HUES64 (cell line): ENCODE measurements around the gene SNTG2.

ENCODE experiments used
- H3K27ac ChIP-seq: 2 replicates; pipeline ENCODE4 v1.7.0; 2013; ENCODE audit warnings: low read depth, low read length, inconsistent platforms
- H3K27me3 ChIP-seq: 2 replicates; pipeline ENCODE4 v1.6.1; 2013; ENCODE audit warnings: mild to moderate bottlenecking, low read length; ENCODE audit not compliant: insufficient read depth
- H3K36me3 ChIP-seq: 2 replicates; pipeline ENCODE4 v1.6.1; 2013; ENCODE audit warnings: mild to moderate bottlenecking, low read length; ENCODE audit not compliant: insufficient read depth
- H3K4me1 ChIP-seq: 2 replicates; pipeline ENCODE4 v1.6.1; 2013; ENCODE audit warnings: mild to moderate bottlenecking, low read length, moderate library complexity; ENCODE audit not compliant: insufficient read depth
- H3K4me3 ChIP-seq: 2 replicates; pipeline ENCODE4 v1.5.1; 2013; ENCODE audit warnings: mild to moderate bottlenecking, low read length, moderate library complexity
- H3K9ac ChIP-seq: 2 replicates; pipeline ENCODE4 v1.6.1; 2013; ENCODE audit warnings: mild to moderate bottlenecking, low read depth, low read length
- H3K9me3 ChIP-seq: 2 replicates; pipeline ENCODE4 v1.6.1; 2013; ENCODE audit warnings: low read depth, low read length; ENCODE audit not compliant: insufficient read depth
- WGBS: fragments of 150-250, 120-280 bp; methylation state at CpG from one replicate; pipeline ENCODE4 v1.1.7; 2013; ENCODE audit warnings: missing lambda C conversion rate; 5-methylcytosine and 5-hydroxymethylcytosine counted together

SNTG2 gene

DNA sequence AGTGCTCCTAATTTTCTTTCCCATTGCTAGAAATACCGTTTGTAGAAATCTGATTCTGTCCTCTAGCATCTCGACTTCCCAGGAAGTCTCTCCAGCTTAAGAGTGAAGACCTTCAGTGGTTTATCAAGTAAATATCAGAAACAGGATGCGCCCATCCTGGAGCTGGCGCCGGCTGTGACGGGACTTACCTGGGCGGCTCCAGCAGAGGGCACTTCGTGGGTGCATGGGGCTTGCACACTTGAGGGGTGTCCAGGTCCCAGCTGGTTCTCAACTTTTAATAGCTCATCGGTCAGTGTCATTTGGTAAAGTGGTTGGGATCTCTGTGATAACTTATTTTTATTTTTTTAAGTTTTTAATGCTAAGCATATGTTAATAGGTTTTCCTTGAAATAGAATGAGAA is 295.6 kb downstream of the SNTG2 start:
- no peaks in the 10 kb centered on the region for H3K36me3 ChIP-seq
- no peaks in the 10 kb centered on the region for H3K9me3 ChIP-seq
- WGBS = 83% methylated on average over 9 of the region's 9 CpGs
- no peak overlapping the region for H3K4me3 ChIP-seq
- H3K9ac ChIP-seq = no peak overlapping the region
- no peaks in the 10 kb centered on the region for H3K27me3 ChIP-seq
- H3K4me1 ChIP-seq = no peaks in the 10 kb centered on the region
- no peak overlapping the region for H3K27ac ChIP-seq

DNA sequence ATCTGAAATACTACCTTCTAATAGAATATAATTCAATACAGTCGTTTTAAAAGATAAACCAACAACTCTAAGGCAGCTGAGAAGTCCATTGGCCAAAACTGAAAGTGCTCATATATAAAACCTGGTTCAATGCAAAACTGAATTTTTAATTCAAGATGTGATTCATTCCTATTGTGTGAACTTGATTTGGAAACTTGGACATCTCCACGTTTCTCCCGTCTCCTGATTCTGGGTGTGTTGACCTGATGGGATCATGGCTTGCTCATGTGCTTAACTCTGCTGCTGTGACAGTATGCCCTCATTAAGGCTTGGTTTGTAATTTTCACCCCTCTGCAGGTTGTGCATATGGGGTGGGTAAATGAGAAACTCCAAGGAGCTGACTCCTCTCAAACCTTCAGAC is 296.3 kb downstream of the SNTG2 start:
- no peak overlapping the region for H3K9ac ChIP-seq
- no peaks in the 10 kb centered on the region for H3K36me3 ChIP-seq
- no peak overlapping the region for H3K4me3 ChIP-seq
- H3K9me3 ChIP-seq = no peaks in the 10 kb centered on the region
- no peaks in the 10 kb centered on the region for H3K4me1 ChIP-seq
- H3K27ac ChIP-seq = no peak overlapping the region
- H3K27me3 ChIP-seq = no peaks in the 10 kb centered on the region
- 82% methylated on average over 3 of the region's 3 CpGs for WGBS

DNA sequence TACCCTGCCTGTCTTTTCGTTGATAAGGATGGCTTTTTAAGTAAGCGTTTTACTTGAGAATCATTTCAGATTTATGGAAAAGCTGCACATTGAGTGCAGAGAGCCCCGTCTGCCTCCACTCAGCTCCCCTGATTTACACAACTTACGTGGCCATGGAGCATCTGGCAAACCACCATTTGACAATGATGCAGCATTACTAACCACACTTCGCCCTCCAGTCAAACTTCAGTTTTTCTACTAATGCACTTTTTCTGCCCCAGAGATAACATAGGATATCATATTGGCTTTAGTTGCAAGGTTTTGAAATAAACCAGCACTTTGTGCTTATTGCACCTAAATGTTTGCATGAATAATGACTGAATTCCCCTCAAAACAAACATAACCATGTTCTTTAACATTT is 297.5 kb downstream of the SNTG2 start:
- Histone ChIP-seq H3K4me3 (no peak overlapping the region), H3K9me3 (no peaks in the 10 kb centered on the region), H3K4me1 (no peaks in the 10 kb centered on the region), H3K36me3 (no peaks in the 10 kb centered on the region), H3K27me3 (no peaks in the 10 kb centered on the region), H3K27ac (no peak overlapping the region), H3K9ac (no peak overlapping the region)
- WGBS = 92% methylated on average over 5 of the region's 5 CpGs

DNA sequence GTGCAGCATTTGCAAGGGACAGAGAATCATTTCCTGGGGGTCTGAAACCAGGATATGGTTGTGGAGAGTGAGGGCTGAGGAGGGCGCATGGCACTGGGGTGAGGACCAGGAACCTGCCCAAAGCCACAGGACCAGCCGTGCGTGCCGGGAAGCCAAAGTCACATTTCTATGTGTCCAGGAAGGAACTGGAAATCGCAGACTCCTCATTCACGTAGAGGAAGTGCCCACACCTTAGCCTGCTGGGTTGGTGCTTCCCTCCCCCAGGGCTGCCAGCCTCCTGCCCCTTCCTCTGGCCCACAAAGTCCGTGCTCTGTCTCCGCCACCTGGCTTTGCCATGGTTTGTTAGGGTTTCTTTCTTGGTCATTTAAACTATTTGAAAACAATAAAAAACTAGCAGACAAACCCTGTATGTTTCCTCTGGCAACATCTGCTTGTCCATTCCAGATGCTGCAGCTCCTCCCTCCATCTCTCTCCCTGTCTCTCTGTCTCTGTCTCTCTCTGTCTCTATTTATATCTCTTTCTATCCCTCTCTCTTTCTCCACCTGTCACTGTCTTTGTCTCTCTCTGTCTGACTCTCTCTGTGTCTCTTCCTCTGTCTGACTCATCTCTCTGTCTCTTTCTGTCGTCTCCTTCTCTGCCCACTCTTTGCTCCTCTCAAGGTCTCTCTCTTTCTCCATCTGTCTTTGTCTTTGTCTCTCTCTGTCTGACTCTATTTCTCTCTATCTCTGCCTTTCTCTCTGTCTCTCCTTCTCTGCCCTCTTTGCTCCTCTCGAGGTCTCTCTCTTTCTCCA is 299.4 kb downstream of the SNTG2 start:
- Histone ChIP-seq H3K9ac (no peak overlapping the region), H3K4me1 (no peaks in the 10 kb centered on the region), H3K4me3 (no peak overlapping the region), H3K27ac (no peak overlapping the region), H3K9me3 (no peaks in the 10 kb centered on the region), H3K36me3 (no peaks in the 10 kb centered on the region), H3K27me3 (no peaks in the 10 kb centered on the region)
- WGBS = 86% methylated on average over 10 of the region's 10 CpGs

DNA sequence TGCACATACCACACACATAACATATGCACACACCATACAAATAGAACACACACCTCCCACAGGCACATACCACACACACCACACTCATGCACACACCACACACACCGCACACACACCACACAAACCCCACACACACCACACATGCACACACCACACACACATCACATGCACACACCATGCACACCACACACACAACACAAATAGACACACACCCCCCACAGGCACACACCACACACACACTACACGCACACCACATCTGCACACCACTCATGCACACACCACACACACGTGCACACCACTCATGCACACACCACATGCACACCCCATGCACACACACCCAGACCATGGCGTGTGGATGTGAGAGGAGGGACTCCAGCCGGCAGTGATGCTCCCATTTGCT is 300.9 kb downstream of the SNTG2 start:
- 99% methylated on average over 4 of the region's 5 CpGs for WGBS
- H3K9me3 ChIP-seq = no peaks in the 10 kb centered on the region
- no peaks in the 10 kb centered on the region for H3K36me3 ChIP-seq
- no peak overlapping the region for H3K9ac ChIP-seq
- H3K27me3 ChIP-seq = no peaks in the 10 kb centered on the region
- H3K27ac ChIP-seq = no peak overlapping the region
- no peak overlapping the region for H3K4me3 ChIP-seq
- no peaks in the 10 kb centered on the region for H3K4me1 ChIP-seq

DNA sequence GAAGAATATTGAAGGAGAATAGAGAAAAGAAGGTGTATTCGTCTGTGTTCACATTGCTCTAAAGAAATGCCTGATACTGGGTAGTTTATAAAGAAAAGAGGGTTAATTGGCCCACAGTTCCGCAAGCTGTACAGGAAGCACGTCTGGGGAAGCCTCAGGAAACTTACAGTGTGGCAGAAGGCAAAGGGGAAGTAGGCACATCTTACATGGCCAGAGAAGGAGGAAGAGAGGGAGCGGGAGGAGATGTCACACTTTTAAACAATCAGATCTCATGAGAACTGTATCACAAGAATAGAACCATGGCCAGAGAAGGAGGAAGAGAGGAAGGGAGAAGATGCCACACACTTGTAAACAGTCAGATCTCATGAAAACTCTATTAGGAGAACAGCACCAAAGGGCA is 303.0 kb downstream of the SNTG2 start:
- no peaks in the 10 kb centered on the region for H3K27me3 ChIP-seq
- H3K36me3 ChIP-seq = no peaks in the 10 kb centered on the region
- no peak overlapping the region for H3K27ac ChIP-seq
- H3K9me3 ChIP-seq = no peaks in the 10 kb centered on the region
- H3K4me3 ChIP-seq = no peak overlapping the region
- WGBS = 84% methylated on average over 3 of the region's 4 CpGs
- no peak overlapping the region for H3K9ac ChIP-seq
- H3K4me1 ChIP-seq = no peaks in the 10 kb centered on the region

DNA sequence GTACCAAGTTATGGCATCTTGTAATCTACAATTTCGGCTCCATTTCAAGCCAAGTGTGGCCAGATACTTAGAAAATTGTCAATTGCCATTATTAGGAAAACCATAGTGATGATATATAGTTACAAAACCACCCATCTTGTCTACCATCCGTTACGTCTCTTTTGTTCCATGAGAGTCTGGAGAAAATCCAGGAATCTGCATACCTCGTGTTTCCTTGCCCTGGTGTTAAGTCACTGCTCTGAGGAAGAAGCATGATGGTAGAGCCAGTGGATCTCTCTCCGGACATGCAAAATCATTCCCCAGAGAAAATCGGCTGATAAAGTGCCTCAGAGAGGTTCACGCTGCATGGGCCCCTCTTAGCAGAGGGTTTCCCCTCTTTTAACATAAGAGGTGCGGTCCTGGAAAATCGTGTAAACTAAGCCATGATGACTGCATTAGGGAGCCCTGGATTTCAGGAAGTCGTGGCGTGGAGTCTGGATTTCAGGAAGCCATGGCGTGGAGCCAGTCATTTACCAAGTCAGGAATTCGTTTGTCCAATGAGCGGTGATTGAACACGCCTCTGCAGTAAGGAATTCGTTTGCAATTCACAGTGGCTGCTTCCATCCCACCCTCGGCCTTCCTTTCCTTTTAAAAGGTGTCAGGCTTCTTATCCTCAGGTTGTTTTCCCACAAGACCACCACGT is 304.2 kb downstream of the SNTG2 start:
- H3K4me1 ChIP-seq = no peaks in the 10 kb centered on the region
- no peak overlapping the region for H3K4me3 ChIP-seq
- H3K9me3 ChIP-seq = no peaks in the 10 kb centered on the region
- no peak overlapping the region for H3K27ac ChIP-seq
- no peaks in the 10 kb centered on the region for H3K27me3 ChIP-seq
- no peaks in the 10 kb centered on the region for H3K36me3 ChIP-seq
- H3K9ac ChIP-seq = no peak overlapping the region
- WGBS = 91% methylated on average over 18 of the region's 18 CpGs

- Histone ChIP-seq H3K9ac (no peak overlapping the region), H3K4me1 (no peaks in the 10 kb centered on the region), H3K27ac (no peak overlapping the region), H3K27me3 (no peaks in the 10 kb centered on the region), H3K9me3 (no peaks in the 10 kb centered on the region), H3K36me3 (no peaks in the 10 kb centered on the region), H3K4me3 (no peak overlapping the region)
- WGBS = 88% methylated on average over 10 of the region's 10 CpGs
Observed at GRCh38 chr2:1256632-1257324, 306.1 kb downstream of the SNTG2 start.

DNA sequence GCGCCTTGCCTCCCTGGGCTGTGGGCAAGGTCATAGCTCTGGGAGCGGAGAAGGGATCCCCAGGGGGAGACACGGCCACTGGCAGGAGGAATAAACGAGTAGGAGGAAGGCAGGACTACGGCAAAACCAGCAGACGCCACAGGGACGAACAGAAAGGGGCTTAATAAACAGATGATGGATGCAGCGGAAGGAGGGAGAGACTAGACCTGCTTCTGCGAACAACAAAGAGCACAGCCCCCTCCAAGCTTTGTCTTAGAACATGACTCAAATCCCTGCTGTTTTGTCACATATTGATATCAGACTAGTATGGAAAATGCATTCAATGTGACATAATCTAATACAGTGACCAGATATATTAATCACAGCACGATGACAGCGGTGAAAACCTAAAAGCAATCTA is 306.7 kb downstream of the SNTG2 start:
- Histone ChIP-seq H3K9me3 (no peaks in the 10 kb centered on the region), H3K27me3 (no peaks in the 10 kb centered on the region), H3K9ac (no peak overlapping the region), H3K36me3 (no peaks in the 10 kb centered on the region), H3K4me1 (no peaks in the 10 kb centered on the region), H3K27ac (no peak overlapping the region), H3K4me3 (no peak overlapping the region)
- WGBS = 90% methylated on average over 11 of the region's 11 CpGs

GRCh38 chr2:1259746-1260145 is 309.1 kb downstream of the SNTG2 start:
- H3K9ac ChIP-seq = no peak overlapping the region
- H3K27ac ChIP-seq = no peak overlapping the region
- H3K4me3 ChIP-seq = no peak overlapping the region
- no peaks in the 10 kb centered on the region for H3K9me3 ChIP-seq
- WGBS = 91% methylated on average over 9 of the region's 9 CpGs
- H3K36me3 ChIP-seq = no peaks in the 10 kb centered on the region
- no peaks in the 10 kb centered on the region for H3K27me3 ChIP-seq
- H3K4me1 ChIP-seq = no peaks in the 10 kb centered on the region

DNA sequence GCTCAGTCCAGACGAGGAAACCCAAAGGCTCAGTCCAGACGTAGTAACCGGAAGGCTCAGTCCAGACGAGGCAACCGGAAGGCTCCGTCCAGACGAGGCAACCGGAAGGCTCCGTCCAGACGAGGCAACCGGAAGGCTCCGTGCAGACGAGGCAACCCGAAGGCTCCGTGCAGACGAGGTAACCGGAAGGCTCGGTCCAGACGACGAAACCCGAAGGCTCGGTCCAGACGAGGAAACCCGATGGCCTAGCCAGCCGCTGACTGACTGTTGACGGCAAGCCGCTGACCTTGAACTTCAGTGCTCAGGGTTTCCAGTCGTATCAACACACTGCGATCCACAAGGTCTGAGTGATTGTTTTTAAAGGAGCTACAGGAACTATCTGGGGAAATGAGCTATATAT is 312.0 kb downstream of the SNTG2 start:
- Histone ChIP-seq H3K27me3 (no peaks in the 10 kb centered on the region), H3K9ac (no peak overlapping the region), H3K36me3 (no peaks in the 10 kb centered on the region), H3K27ac (no peak overlapping the region), H3K4me3 (no peak overlapping the region), H3K9me3 (no peaks in the 10 kb centered on the region), H3K4me1 (no peaks in the 10 kb centered on the region)
- WGBS = 92% methylated on average over 29 of the region's 29 CpGs
